Panc1 (cell line): Measurements from ENCODE around the gene CLK3. TPM values are rescaled to one million over a fixed set of nuclear protein-coding genes. Genes with fewer than 3 reads are reported as not detected.

Experiments used
- ATAC-seq: fragments of 200-7000 bp; cut with Tn5 transposase; 2 replicates; pipeline ENCODE4 v1.9.1; 2020; ENCODE audit warnings: mild to moderate bottlenecking, moderate library complexity
- BruUV-seq: library from RNA; stranded (reverse); fragments of 400-500 nt; replicated peaks from 2 replicates; lab custom pipeline; 2021; lab: Mats Ljungman, UMichigan
- CTCF ChIA-PET: fragments of 300-600 bp; sonication (Branson Sonifier 250); formaldehyde crosslinking; loops from one replicate; lab custom pipeline; 2022; ENCODE audit warnings: antibody characterized with exemption; lab: Charles Lee
- POLR2A ChIA-PET: fragments of 300-600 bp; sonication (Branson Sonifier 250); formaldehyde crosslinking; loops from one replicate; lab custom pipeline; 2022; ENCODE audit warnings: antibody characterized with exemption; lab: Charles Lee
- DNase-seq: peaks from one replicate; pipeline ENCODE4 v3.0.0-alpha.2; 2010; ENCODE audit warnings: low read depth, low spot score
- H3K27ac ChIP-seq: 2 replicates; pipeline ENCODE4 v1.5.1; 2011; ENCODE audit warnings: mild to moderate bottlenecking, low read length, inconsistent platforms
- H3K27me3 ChIP-seq: fragments of 200-500 bp; sonication (Bioruptor generic); 2 replicates; pipeline ENCODE4 v1.6.0; 2014; ENCODE audit warnings: low read length, inconsistent platforms; ENCODE audit not compliant: control insufficient read depth, insufficient read depth
- H3K36me3 ChIP-seq: fragments of 200-500 bp; sonication (Bioruptor generic); 2 replicates; pipeline ENCODE4 v1.5.1; 2014; ENCODE audit warnings: inconsistent platforms, mild to moderate bottlenecking, low read length, moderate library complexity; ENCODE audit not compliant: control insufficient read depth, insufficient read depth
- H3K4me1 ChIP-seq: 2 replicates; pipeline ENCODE4 v1.5.1; 2011; ENCODE audit warnings: inconsistent platforms, mild to moderate bottlenecking, low read length, moderate library complexity; ENCODE audit not compliant: control insufficient read depth, insufficient read depth
- H3K4me3 ChIP-seq, 2 experiments: 2 replicates each; pipeline ENCODE4 v1.5.1; 2011 to 2012; ENCODE audit warnings: low read depth in 2 of 2, low read length in 2 of 2, mild to moderate bottlenecking in 2 of 2, inconsistent platforms in 1 of 2, moderate library complexity in 1 of 2
- H3K9me3 ChIP-seq: fragments of 200-500 bp; sonication (Bioruptor generic); 2 replicates; pipeline ENCODE4 v1.5.1; 2014; ENCODE audit warnings: low read depth, mild to moderate bottlenecking, inconsistent platforms, low read length, moderate library complexity; ENCODE audit not compliant: control insufficient read depth, insufficient read depth
- POLR2AphosphoS5 ChIP-seq: IDR thresholded peaks from 2 replicates; pipeline ENCODE4 v1.6.1; 2012; ENCODE audit warnings: mild to moderate bottlenecking, low read depth, low read length, moderate library complexity
- REST ChIP-seq, 2 experiments: IDR thresholded peaks; 2 replicates each; pipeline ENCODE4 v1.6.1; 2011 to 2012; ENCODE audit warnings: low read depth in 2 of 2, control low read depth in 1 of 2, low read length in 1 of 2, mild to moderate bottlenecking in 1 of 2, moderate library complexity in 1 of 2; ENCODE audit not compliant: insufficient read depth in 1 of 2
- SIN3A ChIP-seq: IDR thresholded peaks from 2 replicates; pipeline ENCODE4 v1.6.1; 2012; ENCODE audit warnings: low read depth, mild to moderate bottlenecking, low read length, moderate library complexity, borderline replicate concordance; ENCODE audit not compliant: insufficient read depth
- TCF7L2 ChIP-seq: IDR thresholded peaks from 2 replicates; pipeline ENCODE4 v1.6.1; 2011; ENCODE audit warnings: mild to moderate bottlenecking, low read depth, low read length, inconsistent platforms
- in situ Hi-C: cut with HindIII; loops from 2 replicates; pipeline ENCODE4 v1.10.0; 2016; ENCODE audit warnings: low sequenced_read_pairs, low pct_unique_long_range_greater_than_20kb
- intact Hi-C: fragments of 100-400 bp; cut with micrococcal nuclease; formaldehyde crosslinking; loops from one replicate; pipeline ENCODE4 v1.10.0; 2022; ENCODE audit not compliant: unreplicated experiment
- total RNA-seq: library from RNA; stranded (reverse); gene quantifications from one replicate; pipeline ENCODE4 v1.2.1, GENCODE V29; 2021; ENCODE audit not compliant: unreplicated experiment
- TF ChIP-seq, protein P1 (sequence below): fragments of 450-650 bp; IDR thresholded peaks from 2 replicates; pipeline ENCODE4 v1.5.1; 2017; ENCODE audit warnings: mild to moderate bottlenecking

The CLK3 gene
- total RNA-seq, 1 experiment from 2014 or later, result 69.8 TPM

- H3K4me1 ChIP-seq, result no peaks in the 10 kb centered on the region
- no TSS peak for BruUV-seq
- ChIA-PET CTCF (no interaction called here), POLR2A (interaction anchor here (1.0 kb wide), 1 partner anchor 63 kb away, joined by 3 read pairs; no protein-coding TSS in a partner anchor)
- DNase-seq, result no peak
- H3K27ac ChIP-seq, result no peak overlapping the region
- ATAC-seq, result no peak
- intact Hi-C loops (no loop called here), in situ Hi-C loops (no loop called here)
- H3K4me3 ChIP-seq, result no peak overlapping the region
- TF ChIP-seq, protein P1, sequence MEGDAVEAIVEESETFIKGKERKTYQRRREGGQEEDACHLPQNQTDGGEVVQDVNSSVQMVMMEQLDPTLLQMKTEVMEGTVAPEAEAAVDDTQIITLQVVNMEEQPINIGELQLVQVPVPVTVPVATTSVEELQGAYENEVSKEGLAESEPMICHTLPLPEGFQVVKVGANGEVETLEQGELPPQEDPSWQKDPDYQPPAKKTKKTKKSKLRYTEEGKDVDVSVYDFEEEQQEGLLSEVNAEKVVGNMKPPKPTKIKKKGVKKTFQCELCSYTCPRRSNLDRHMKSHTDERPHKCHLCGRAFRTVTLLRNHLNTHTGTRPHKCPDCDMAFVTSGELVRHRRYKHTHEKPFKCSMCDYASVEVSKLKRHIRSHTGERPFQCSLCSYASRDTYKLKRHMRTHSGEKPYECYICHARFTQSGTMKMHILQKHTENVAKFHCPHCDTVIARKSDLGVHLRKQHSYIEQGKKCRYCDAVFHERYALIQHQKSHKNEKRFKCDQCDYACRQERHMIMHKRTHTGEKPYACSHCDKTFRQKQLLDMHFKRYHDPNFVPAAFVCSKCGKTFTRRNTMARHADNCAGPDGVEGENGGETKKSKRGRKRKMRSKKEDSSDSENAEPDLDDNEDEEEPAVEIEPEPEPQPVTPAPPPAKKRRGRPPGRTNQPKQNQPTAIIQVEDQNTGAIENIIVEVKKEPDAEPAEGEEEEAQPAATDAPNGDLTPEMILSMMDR, result no peak
- TF ChIP-seq REST (IDR thresholded peaks at IDR 0.05; ENCODE audit: insufficient read depth in 1 of 2, low read depth in 2 of 2, low read length in 1 of 2) (no peak), TCF7L2 (no peak), SIN3A (no peak), POLR2AphosphoS5 (no peak)
- H3K36me3 ChIP-seq, result no peaks in the 10 kb centered on the region
- H3K27me3 ChIP-seq, result no peaks in the 10 kb centered on the region
- no peaks in the 10 kb centered on the region for H3K9me3 ChIP-seq
Measured at GRCh38 chr15:74608786-74609185, 6.8 kb upstream of the CLK3 start.

- BruUV-seq, result no TSS peak
- in situ Hi-C loops, result no loop called here
Measured at GRCh38 chr15:74609938-74610301, 5.7 kb upstream of the CLK3 start.

More at GRCh38 chr15:74609938-74610301, 5.7 kb upstream of the CLK3 start:
- Histone ChIP-seq H3K27ac (no peak overlapping the region), H3K36me3 (no peaks in the 10 kb centered on the region), H3K9me3 (no peaks in the 10 kb centered on the region), H3K27me3 (no peaks in the 10 kb centered on the region), H3K4me3 (no peak overlapping the region), H3K4me1 (no peaks in the 10 kb centered on the region)
- TF ChIP-seq TCF7L2, result no peak
- no peak for TF ChIP-seq SIN3A
- TF ChIP-seq REST (IDR thresholded peaks at IDR 0.05; ENCODE audit: insufficient read depth in 1 of 2, low read depth in 2 of 2, low read length in 1 of 2), result no peak
- TF ChIP-seq, protein P1, result no peak
- no peak for TF ChIP-seq POLR2AphosphoS5
- intact Hi-C loops, result no loop called here
- CTCF ChIA-PET, result no interaction called here
- ATAC-seq, result no peak
- POLR2A ChIA-PET, result no interaction called here
- no peak for DNase-seq
